H9 (cell line): ENCODE data around the gene PNPLA8. TPM values are rescaled to one million over a fixed set of nuclear protein-coding genes. Genes with fewer than 3 reads are reported as not detected.
A peak's percentile ranks its signal among the peaks of the same experiment; 100 is the strongest.

Experiments used
- DNase-seq: peaks from one replicate; pipeline ENCODE4 v3.0.0-alpha.2; 2017
- H2AFZ ChIP-seq: one replicate; pipeline ENCODE4 v1.6.1; 2013; ENCODE audit warnings: mild to moderate bottlenecking, low read length, control low read depth, moderate library complexity
- H2AK5ac ChIP-seq: 2 replicates; pipeline ENCODE4 v1.6.1; 2013; ENCODE audit warnings: low read length, control low read depth, mixed read lengths; ENCODE audit not compliant: insufficient read length
- H2BK120ac ChIP-seq: one replicate; pipeline ENCODE4 v1.6.1; 2013; ENCODE audit warnings: low read depth, mild to moderate bottlenecking, low read length, control low read depth, inconsistent platforms; ENCODE audit not compliant: poor library complexity, severe bottlenecking
- H2BK12ac ChIP-seq: 2 replicates; pipeline ENCODE4 v1.6.1; 2013; ENCODE audit warnings: low read length, control low read depth, mixed read lengths, low read depth; ENCODE audit not compliant: insufficient read length
- H2BK15ac ChIP-seq: 2 replicates; pipeline ENCODE4 v1.6.1; 2013; ENCODE audit warnings: low read depth, low read length, control low read depth
- H2BK20ac ChIP-seq: one replicate; pipeline ENCODE4 v1.6.1; 2013; ENCODE audit warnings: low read depth, mild to moderate bottlenecking, low read length, control low read depth, inconsistent platforms; ENCODE audit not compliant: poor library complexity, severe bottlenecking
- H2BK5ac ChIP-seq: 2 replicates; pipeline ENCODE4 v1.6.1; 2013; ENCODE audit warnings: low read length, control low read depth, mixed read lengths; ENCODE audit not compliant: insufficient read length
- H3K14ac ChIP-seq: 2 replicates; pipeline ENCODE4 v1.6.1; 2013; ENCODE audit warnings: low read length, control low read depth; ENCODE audit not compliant: insufficient read depth
- H3K18ac ChIP-seq: 2 replicates; pipeline ENCODE4 v1.6.1; 2013; ENCODE audit warnings: low read depth, mild to moderate bottlenecking, mixed read lengths, low read length, control low read depth; ENCODE audit not compliant: insufficient read length
- H3K23ac ChIP-seq: 2 replicates; pipeline ENCODE4 v1.6.1; 2013; ENCODE audit warnings: low read length, control low read depth, mixed read lengths, low read depth; ENCODE audit not compliant: insufficient read length
- H3K23me2 ChIP-seq: 2 replicates; pipeline ENCODE4 v1.6.1; 2013; ENCODE audit warnings: low read depth, mild to moderate bottlenecking, mixed read lengths, low read length, control low read depth; ENCODE audit not compliant: insufficient read length, poor library complexity, severe bottlenecking
- H3K27ac ChIP-seq: 2 replicates; pipeline ENCODE4 v1.5.1; 2013; ENCODE audit warnings: low read length, control low read depth, mixed read lengths, low read depth; ENCODE audit not compliant: insufficient read length
- H3K27me3 ChIP-seq: 2 replicates; pipeline ENCODE4 v1.6.1; 2013; ENCODE audit warnings: low read length, control low read depth, inconsistent platforms; ENCODE audit not compliant: insufficient read depth
- H3K4ac ChIP-seq: 2 replicates; pipeline ENCODE4 v1.6.1; 2013; ENCODE audit warnings: low read depth, mild to moderate bottlenecking, control low read depth, inconsistent platforms, low read length, moderate library complexity
- H3K4me1 ChIP-seq: 2 replicates; pipeline ENCODE4 v1.6.1; 2013; ENCODE audit warnings: low read length, control low read depth, inconsistent platforms; ENCODE audit not compliant: insufficient read depth
- H3K4me2 ChIP-seq: 2 replicates; pipeline ENCODE4 v1.6.1; 2013; ENCODE audit warnings: low read length, control low read depth, mixed read lengths; ENCODE audit not compliant: insufficient read length, insufficient read depth
- H3K56ac ChIP-seq: 2 replicates; pipeline ENCODE4 v1.6.1; 2013; ENCODE audit warnings: low read depth, mild to moderate bottlenecking, mixed read lengths, low read length, control low read depth; ENCODE audit not compliant: insufficient read length
- H3K79me1 ChIP-seq: 2 replicates; pipeline ENCODE4 v1.6.1; 2013; ENCODE audit warnings: low read depth, mild to moderate bottlenecking, moderate library complexity, low read length, control low read depth, inconsistent platforms; ENCODE audit not compliant: insufficient read depth, poor library complexity, severe bottlenecking
- H3K79me2 ChIP-seq: 2 replicates; pipeline ENCODE4 v1.6.1; 2013; ENCODE audit warnings: low read length, control low read depth, inconsistent platforms; ENCODE audit not compliant: insufficient read depth
- H3K9ac ChIP-seq: 2 replicates; pipeline ENCODE4 v1.6.1; 2013; ENCODE audit warnings: low read length, control low read depth, mixed read lengths; ENCODE audit not compliant: insufficient read length; ENCODE audit errors: extremely low read depth
- H3K9me3 ChIP-seq: one replicate; pipeline ENCODE4 v1.6.1; 2013; ENCODE audit warnings: low read depth, low read length, inconsistent platforms; ENCODE audit not compliant: control insufficient read depth
- H3T11ph ChIP-seq: one replicate; pipeline ENCODE4 v1.6.1; 2013; ENCODE audit warnings: mild to moderate bottlenecking, low read length, control low read depth, inconsistent platforms
- H4K20me1 ChIP-seq: one replicate; pipeline ENCODE4 v1.6.1; 2013; ENCODE audit not compliant: control insufficient read depth, insufficient read length, insufficient read depth
- H4K5ac ChIP-seq: 2 replicates; pipeline ENCODE4 v1.6.1; 2013; ENCODE audit warnings: low read depth, mild to moderate bottlenecking, mixed read lengths, low read length, control low read depth; ENCODE audit not compliant: insufficient read length
- H4K8ac ChIP-seq: replicated peaks from 2 replicates; pipeline ENCODE4 v1.6.1; 2013; ENCODE audit warnings: low read length, control low read depth, mixed read lengths, low read depth; ENCODE audit not compliant: insufficient read length
- H4K91ac ChIP-seq: 2 replicates; pipeline ENCODE4 v1.6.1; 2013; ENCODE audit warnings: low read depth, mild to moderate bottlenecking, moderate library complexity, mixed read lengths, low read length, control low read depth; ENCODE audit not compliant: insufficient read length
- H3K27ac Mint-ChIP-seq, 3 experiments: 2 replicates in 2 of 3; 3 replicates in 1 of 3; pipeline ENCODE4 v1.8.0; 2020 to 2021; ENCODE audit warnings: mixed read lengths in 3 of 3, mild to moderate bottlenecking in 1 of 3, moderate library complexity in 1 of 3
- H3K27me3 Mint-ChIP-seq: 2 replicates; pipeline ENCODE4 v1.8.0; 2021; ENCODE audit warnings: low read depth, mild to moderate bottlenecking, moderate library complexity, mixed read lengths
- H3K36me3 Mint-ChIP-seq, 3 experiments: 2 replicates in 2 of 3; 3 replicates in 1 of 3; pipeline ENCODE4 v1.8.0; 2020 to 2021; ENCODE audit warnings: low read depth in 3 of 3, mixed read lengths in 3 of 3; ENCODE audit not compliant: insufficient read depth in 1 of 3
- H3K4me1 Mint-ChIP-seq, 2 experiments: 2 replicates each; pipeline ENCODE4 v1.8.0; 2020; ENCODE audit warnings: mixed read lengths in 2 of 2
- H3K4me3 Mint-ChIP-seq, 2 experiments: 2 replicates in 1 of 2; 3 replicates in 1 of 2; pipeline ENCODE4 v1.8.0; 2020 to 2021; ENCODE audit warnings: mild to moderate bottlenecking in 2 of 2, mixed read lengths in 2 of 2, moderate library complexity in 1 of 2
- H3K9me3 Mint-ChIP-seq, 2 experiments: 2 replicates in 1 of 2; 3 replicates in 1 of 2; pipeline ENCODE4 v1.8.0; 2020; ENCODE audit warnings: mild to moderate bottlenecking in 2 of 2, mixed read lengths in 2 of 2, moderate library complexity in 1 of 2
- CTCF ChIP-seq: fragments of 200-600 bp; sonication (generic); conservative IDR thresholded peaks from 3 replicates; pipeline ENCODE4 v1.8.0; 2021; ENCODE audit warnings: antibody characterized with exemption, mild to moderate bottlenecking
- WGBS: extraction: QIAGEN DNeasy Blood & Tissue Kit; methylation state at CpG from one replicate; pipeline ENCODE4 v1.1.7; 2013; ENCODE audit warnings: missing lambda C conversion rate, low lambda C conversion rate, mixed read lengths; ENCODE audit not compliant: insufficient read length; ENCODE audit errors: extremely low coverage; 5-methylcytosine and 5-hydroxymethylcytosine counted together
- total RNA-seq: library from RNA; stranded (reverse); gene quantifications from 2 replicates; pipeline ENCODE4 v1.2.1, GENCODE V29; 2021

PNPLA8 gene
- total RNA-seq, 1 experiment from 2014 or later = 11.7 TPM

DNA sequence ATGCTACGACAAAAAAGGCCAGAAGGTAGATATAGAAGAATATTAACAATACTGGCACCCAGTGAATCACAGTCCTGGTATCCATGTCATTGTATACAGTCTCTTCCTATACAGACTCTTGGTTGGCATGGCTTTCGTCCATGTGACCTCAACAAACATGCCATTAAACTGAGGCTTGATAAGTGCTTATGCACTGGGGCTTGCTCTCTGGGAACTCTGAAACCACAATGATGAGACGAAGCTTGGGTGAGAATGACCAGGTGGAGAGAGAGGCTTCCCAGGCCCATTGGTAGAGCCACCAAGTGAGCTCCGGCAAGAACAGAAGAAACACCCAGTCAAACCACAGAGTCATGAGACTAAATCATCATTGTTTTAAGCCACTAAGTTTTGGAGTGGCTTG is 33.2 kb downstream of the PNPLA8 start:
- DNase-seq = no peak
- no peak overlapping the region for H2BK20ac ChIP-seq
- no peak overlapping the region; the same call in 1 of the 2 replicates for H3K14ac ChIP-seq
- no peak overlapping the region for H3K4me2 ChIP-seq
- H3K56ac ChIP-seq = no peak overlapping the region
- no peaks in the 10 kb centered on the region for H3K27me3 Mint-ChIP-seq
- H3K23me2 ChIP-seq = no peaks in the 10 kb centered on the region
- H3K9ac ChIP-seq = no peak overlapping the region
- H4K5ac ChIP-seq = no peak overlapping the region
- H3K23ac ChIP-seq = no peak overlapping the region
- no peaks in the 10 kb centered on the region for H3K79me2 ChIP-seq
- WGBS = no CpG with 5 or more reads among the region's 4 CpGs
- TF ChIP-seq CTCF = no peak
- H3K79me1 ChIP-seq = no peaks in the 10 kb centered on the region
- no peak overlapping the region for H2BK12ac ChIP-seq
- no peak overlapping the region for H3K18ac ChIP-seq
- no peak overlapping the region for H3T11ph ChIP-seq
- no peak overlapping the region for H4K8ac ChIP-seq
- no peaks in the 10 kb centered on the region for H3K9me3 Mint-ChIP-seq
- peak overlapping the region in 2 of 3 experiments; percentile 27 to 49; a peak in 2 of 7 replicates for H3K27ac Mint-ChIP-seq
- H2AK5ac ChIP-seq = no peak overlapping the region
- no peak overlapping the region for H3K27ac ChIP-seq
- H2AFZ ChIP-seq = no peak overlapping the region
- no peak overlapping the region for H4K91ac ChIP-seq
- peaks cover 0 to 7% (median 4%) of the 10 kb centered on the region in 3 experiments; a peak in 2 of 7 replicates for H3K36me3 Mint-ChIP-seq
- H3K9me3 ChIP-seq = no peaks in the 10 kb centered on the region
- H3K4ac ChIP-seq = no peak overlapping the region
- H4K20me1 ChIP-seq = no peaks in the 10 kb centered on the region
- H2BK15ac ChIP-seq = no peak overlapping the region
- H3K4me3 Mint-ChIP-seq = no peak overlapping the region
- H3K27me3 ChIP-seq = no peaks in the 10 kb centered on the region
- H2BK5ac ChIP-seq = no peak overlapping the region
- H3K4me1 Mint-ChIP-seq = no peaks in the 10 kb centered on the region
- H2BK120ac ChIP-seq = no peak overlapping the region
- no peaks in the 10 kb centered on the region for H3K4me1 ChIP-seq
